Occipital lobe (tissue), 2 donors: Measurements from ENCODE around the gene MSH4. TPM values are rescaled to one million over a fixed set of nuclear protein-coding genes. Genes with fewer than 3 reads are reported as not detected.
"Not testable (repeated sequence)": the region's sequence is repeated elsewhere in the genome, so short reads cannot be mapped to it uniquely, and the experiment has no call there.

Experiments used
- DNase-seq: peaks from one replicate; lab custom pipeline; 2025; lab: John Stamatoyannopoulos, UW
- total RNA-seq: library from RNA; depleted of rRNA; stranded (reverse); fragments of >200 nt; gene quantifications from one replicate; pipeline ENCODE4 v1.2.3, GENCODE V29; 2014

The MSH4 gene
- total RNA-seq: 1.6 TPM

DNA sequence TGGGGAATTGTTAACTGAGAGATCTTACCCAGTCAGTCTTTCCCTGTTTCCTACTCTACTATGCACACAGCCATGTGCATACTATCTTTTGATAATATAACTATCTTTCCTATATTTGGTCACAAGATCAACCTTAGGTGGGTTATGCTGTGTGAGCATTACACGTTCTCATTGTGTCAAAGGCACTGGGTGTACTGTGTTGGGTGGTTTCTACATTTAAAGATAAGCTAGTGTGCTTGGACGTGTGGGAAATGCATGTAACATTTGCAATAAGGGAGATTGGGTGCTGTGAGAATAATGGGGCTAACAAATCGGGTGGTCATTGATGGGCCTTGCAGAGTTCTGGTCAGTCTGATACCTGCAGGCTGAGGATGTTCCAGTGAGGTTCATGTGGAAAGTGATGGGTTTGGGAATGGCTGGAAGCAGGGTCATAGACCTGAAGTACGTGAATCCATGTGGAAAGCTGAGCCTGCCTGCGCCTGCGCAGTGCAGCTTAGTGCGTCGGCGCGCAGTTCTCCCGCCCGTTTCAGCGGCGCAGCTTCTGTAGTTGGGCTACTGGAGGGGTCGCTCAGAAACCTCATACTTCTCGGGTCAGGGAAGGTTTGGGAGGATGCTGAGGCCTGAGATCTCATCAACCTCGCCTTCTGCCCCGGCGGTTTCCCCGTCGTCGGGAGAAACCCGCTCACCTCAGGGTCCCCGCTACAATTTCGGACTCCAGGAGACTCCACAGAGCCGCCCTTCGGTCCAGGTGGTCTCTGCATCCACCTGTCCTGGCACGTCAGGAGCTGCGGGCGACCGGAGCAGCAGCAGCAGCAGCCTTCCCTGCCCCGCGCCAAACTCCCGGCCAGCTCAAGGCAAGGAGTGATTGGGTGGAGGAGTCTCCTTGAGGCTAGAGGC is at the start of gene MSH4:
Gene MSH4, plus strand, starts transcription at position 507 of the 897 bp plus-strand sequence. Its CDS starts 104 bp downstream, at position 611.
- no peak for DNase-seq

DNA sequence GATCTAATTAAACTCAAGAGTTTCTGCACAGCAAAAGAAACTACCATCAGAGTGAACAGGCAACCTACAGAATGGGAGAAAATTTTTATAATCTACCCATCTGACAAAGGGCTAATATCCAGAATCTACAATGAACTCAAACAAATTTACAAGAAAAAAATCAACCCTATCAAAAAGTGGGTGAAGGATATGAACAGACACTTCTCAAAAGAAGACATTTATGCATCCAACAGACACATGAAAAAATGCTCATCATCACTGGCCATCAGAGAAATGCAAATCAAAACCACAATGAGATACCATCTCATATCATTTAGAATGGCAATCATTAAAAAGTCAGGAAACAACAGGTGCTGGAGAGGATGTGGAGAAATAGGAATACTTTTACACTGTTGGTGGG is 39.5 kb upstream of the MSH4 start:
- DNase-seq: not testable (repeated sequence)

DNA sequence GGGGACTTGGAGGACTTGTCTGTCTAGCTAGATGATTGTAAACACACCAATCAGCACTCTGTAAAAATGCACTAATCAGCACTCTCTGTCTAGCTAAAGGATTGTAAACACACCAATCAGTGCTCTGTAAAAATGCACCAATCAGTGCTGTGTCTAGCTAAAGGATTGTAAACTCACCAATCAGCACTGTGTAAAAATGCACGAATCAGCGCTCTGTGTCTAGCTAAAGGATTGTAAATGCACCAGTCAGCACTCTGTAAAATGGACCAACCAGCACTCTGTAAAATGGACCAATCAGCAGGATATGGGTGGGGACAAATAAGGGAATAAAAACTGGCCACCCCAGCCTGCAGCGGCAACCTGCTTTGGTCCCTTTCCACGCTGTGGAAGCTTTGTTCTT is 38.1 kb upstream of the MSH4 start:
- not testable (repeated sequence) for DNase-seq

DNA sequence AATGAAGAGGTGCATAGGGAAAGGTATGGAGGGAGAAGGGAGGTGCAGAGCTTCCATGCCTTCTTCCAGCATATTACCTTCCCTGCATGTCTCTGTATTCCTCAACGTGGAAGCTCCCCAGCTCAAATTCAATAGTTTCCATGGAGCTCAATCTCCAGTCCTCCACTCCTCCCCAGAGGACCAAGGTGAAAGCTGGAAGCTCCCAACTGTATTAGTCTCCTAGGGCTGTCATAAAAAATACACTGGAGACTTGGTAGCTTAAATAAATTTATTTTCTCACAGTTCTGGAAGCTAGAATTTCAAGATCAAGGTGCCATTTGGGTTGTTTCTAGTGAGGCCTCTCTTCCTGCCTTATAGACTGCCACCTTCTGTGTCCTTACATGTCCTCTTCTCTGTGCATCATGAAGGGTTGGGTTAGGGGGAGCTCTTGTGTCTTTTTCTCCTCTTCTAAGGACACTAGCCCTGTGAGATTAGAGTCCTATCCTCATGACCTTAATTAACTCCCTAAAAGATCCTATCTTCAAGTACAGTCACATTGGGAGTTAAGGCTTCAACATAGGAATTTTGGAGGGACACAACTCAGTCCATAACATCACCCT is 32.5 kb upstream of the MSH4 start:
- DNase-seq: no peak

GRCh38 chr1:75765697-75766355 is 30.9 kb upstream of the MSH4 start:
- DNase-seq: no peak

- no peak for DNase-seq
Observed at GRCh38 chr1:75768016-75768415, 28.7 kb upstream of the MSH4 start.

DNA sequence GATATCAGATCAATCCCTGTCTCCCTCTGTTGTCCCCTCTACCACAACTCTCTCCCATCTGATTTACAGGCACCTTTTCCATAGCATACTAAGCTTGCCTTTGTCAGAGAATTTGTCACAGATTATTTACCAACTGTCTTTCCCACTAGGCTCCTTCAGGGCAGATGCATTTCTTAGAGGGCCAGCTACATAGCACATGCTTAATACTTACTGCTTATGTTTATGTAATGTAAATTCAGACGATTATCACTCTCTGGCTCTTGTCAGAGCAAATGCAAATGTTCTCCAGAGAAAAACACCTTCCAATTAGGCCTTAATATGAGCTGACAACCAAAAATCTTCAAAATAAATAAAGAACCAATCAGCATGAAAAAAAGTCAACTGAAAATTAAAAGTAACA is 25.9 kb upstream of the MSH4 start:
- no peak for DNase-seq

- no peak for DNase-seq
Observed at GRCh38 chr1:75771978-75772377, 24.7 kb upstream of the MSH4 start.

DNA sequence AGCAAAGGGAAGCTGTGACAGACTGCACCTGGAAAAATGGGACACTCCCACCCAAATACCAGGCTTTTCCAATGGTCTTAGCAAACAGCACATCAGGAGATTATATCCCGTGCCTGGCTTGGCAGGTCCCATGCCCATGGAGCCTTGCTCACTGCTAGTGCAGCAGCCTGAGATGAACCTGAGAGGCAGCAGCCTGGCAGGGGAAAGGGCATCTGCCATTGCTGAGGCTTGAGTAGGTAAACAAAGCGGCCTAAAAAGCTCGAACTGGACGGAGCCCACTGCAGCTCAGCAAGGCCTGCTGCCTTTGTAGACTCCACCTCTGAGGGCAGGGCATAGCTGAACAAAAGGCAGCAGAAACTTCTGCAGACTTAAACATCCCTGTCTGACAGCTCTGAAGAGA is 18.9 kb upstream of the MSH4 start:
- not testable (repeated sequence) for DNase-seq

- not testable (repeated sequence) for DNase-seq
Observed at GRCh38 chr1:75778694-75779093, 18.0 kb upstream of the MSH4 start.

GRCh38 chr1:75780183-75780582 is 16.5 kb upstream of the MSH4 start:
- not testable (repeated sequence) for DNase-seq

- DNase-seq: not testable (repeated sequence)
Observed at GRCh38 chr1:75783920-75784319, 12.8 kb upstream of the MSH4 start.

GRCh38 chr1:75785320-75785982 is 11.2 kb upstream of the MSH4 start:
- DNase-seq: no peak

- DNase-seq: peak; percentile 94
Observed at GRCh38 chr1:75785983-75786853, 10.5 kb upstream of the MSH4 start, which contains the start of gene RABGGTB. RABGGTB (plus strand) TSS chr1:75786256; CDS start chr1:75786272, 16 bp downstream.

DNA sequence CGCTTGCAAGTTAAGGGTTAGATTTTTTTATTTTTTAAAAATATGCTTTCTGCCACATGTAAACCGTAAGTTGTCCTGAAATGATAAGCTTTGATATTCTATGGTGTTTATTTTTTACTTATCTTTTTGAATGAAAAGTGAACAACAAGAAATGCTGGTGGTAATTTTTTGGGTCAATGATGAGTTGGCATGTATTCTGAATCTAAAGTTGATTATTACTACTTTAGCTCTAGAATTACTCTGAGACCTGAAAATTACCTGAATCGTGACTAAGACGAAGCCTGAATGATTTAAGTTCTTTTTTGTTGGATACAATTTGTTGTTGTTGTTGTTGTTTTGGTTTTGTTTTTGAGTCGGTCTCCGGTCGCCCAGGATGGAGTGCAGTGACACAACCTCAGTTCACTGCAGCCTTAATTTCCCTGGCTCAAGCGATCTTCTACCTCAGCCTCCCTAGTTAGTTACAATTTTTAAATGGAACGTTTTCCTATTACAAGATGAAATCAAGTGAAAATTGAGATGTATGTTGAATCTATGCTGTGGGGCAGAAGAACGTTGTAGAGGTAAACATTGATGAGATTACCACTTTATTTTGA is 9.7 kb upstream of the MSH4 start:
- no peak for DNase-seq

DNA sequence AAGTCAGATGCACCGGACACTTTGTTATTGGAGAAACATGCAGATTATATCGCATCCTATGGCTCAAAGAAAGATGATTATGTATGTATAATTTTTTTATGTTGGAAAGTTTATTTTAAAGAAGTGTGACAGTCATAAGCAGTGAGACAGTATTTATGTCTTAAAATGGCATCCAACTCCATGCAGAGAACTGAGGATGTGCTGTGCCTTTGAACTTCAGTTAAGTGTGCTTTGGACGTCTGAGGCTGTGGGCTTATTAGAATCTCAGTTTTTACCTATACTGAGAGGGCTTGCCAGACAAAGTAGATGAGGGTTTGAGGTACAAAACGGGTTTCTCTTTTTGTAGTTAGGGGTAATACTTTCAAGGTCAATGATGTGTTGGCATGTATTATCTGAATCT is 9.2 kb upstream of the MSH4 start:
- DNase-seq: no peak

DNA sequence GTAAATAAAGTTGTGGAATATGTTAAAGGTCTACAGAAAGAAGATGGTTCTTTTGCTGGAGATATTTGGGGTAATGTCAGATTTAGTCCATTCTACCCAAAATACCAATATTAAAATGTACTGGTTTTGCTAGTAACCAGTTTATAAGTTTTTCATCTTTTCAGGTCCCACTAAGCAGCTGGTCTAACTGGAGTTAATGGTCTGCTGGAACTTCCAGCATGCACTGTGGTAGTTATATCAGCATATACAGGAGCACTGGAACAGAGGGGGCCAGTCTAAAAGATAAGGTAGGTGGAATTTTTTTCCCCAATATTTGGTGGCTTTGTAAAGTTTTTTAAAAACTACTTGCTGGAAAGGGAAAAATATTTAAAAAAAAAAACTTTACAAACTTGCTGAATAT is 6.7 kb upstream of the MSH4 start:
- DNase-seq: no peak

GRCh38 chr1:75791022-75791421 is 5.7 kb upstream of the MSH4 start:
- DNase-seq: no peak

- no peak for DNase-seq
Observed at GRCh38 chr1:75792091-75792490, 4.6 kb upstream of the MSH4 start.

GRCh38 chr1:75794382-75794781 is 2.3 kb upstream of the MSH4 start:
- DNase-seq: no peak
